LNCaP clone FGC (cell line): ENCODE results near the gene HUWE1.

Experiments
- DNase-seq: peaks from one replicate; pipeline ENCODE4 v3.0.0-alpha.2; 2011; ENCODE audit warnings: low read depth
- H3K4me3 ChIP-seq: 2 replicates; pipeline ENCODE4 v1.5.1; 2011; ENCODE audit warnings: mild to moderate bottlenecking, low read depth, low read length, control low read depth
- TF ChIP-seq, protein P1 (sequence below): IDR thresholded peaks from 2 replicates; pipeline ENCODE4 v1.5.1; 2012; ENCODE audit warnings: mild to moderate bottlenecking; ENCODE audit not compliant: control insufficient read depth, insufficient read depth; ENCODE audit errors: extremely low read depth

Gene HUWE1

DNA sequence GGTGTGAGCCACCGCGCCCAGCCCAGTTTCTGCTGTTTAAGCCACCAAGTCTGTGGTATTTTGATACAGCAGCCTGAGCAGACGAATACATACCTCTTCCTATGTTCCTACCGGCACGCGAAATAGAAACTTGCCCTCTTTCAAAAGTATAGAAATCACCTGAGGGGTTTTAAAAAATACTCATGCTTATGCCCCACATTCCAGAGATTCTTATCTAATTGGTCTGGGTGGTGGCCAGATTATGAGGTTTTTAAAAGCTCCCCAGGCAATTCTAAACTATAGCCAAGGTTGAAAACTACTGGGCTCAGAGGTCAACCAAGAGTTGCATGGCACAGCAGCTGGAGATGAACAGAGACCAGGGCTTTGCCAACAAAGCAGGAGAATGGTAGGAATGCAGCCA lies 24.9 kb upstream of the HUWE1 start:
- TF ChIP-seq, protein P1, sequence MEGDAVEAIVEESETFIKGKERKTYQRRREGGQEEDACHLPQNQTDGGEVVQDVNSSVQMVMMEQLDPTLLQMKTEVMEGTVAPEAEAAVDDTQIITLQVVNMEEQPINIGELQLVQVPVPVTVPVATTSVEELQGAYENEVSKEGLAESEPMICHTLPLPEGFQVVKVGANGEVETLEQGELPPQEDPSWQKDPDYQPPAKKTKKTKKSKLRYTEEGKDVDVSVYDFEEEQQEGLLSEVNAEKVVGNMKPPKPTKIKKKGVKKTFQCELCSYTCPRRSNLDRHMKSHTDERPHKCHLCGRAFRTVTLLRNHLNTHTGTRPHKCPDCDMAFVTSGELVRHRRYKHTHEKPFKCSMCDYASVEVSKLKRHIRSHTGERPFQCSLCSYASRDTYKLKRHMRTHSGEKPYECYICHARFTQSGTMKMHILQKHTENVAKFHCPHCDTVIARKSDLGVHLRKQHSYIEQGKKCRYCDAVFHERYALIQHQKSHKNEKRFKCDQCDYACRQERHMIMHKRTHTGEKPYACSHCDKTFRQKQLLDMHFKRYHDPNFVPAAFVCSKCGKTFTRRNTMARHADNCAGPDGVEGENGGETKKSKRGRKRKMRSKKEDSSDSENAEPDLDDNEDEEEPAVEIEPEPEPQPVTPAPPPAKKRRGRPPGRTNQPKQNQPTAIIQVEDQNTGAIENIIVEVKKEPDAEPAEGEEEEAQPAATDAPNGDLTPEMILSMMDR, result no peak
- H3K4me3 ChIP-seq, result no peak overlapping the region
- DNase-seq, result no peak

DNA sequence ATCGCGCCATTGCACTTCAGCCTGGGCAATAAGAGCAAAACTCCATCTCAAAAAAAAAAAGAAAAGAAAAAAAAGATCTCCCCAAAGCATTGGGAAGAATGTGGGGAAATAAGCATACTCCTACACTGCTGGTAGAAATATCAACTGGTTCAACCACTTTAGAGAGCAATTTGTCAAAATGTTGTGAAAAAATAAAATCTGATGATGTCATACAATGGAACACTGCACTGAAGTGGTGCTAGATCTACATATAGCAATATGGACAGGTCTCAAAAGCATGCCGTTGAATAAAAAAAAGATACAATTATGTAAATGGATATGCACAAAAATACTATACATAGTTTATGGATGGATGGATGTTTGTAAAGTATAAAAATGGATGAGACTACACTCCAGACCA lies 18.3 kb upstream of the HUWE1 start:
- no peak overlapping the region for H3K4me3 ChIP-seq
- no peak for DNase-seq

DNA sequence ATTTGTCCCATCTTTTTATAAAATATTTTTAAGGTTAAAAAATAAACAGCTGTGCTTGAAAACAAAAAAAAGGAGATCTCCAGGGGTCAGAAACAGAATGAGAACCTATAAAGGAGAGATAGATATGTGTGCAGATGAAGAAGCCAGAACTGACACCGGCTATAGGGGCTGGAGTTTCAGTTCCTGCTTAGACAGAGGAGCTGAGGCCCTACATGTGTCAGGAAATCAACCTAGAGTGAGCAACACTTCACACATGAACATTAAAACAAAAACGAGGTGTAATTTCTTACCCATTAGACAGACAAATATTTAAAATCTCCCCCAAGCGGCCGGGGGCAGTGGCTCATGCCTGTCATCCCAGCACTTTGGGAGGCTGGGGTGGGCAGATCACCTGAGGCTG lies 17.8 kb upstream of the HUWE1 start:
- DNase-seq, result no peak
- no peak overlapping the region for H3K4me3 ChIP-seq
- TF ChIP-seq, protein P1, result no peak

More for the DNA sequence above, 18.3 kb upstream of the HUWE1 start:
- TF ChIP-seq, protein P1, result no peak

DNA sequence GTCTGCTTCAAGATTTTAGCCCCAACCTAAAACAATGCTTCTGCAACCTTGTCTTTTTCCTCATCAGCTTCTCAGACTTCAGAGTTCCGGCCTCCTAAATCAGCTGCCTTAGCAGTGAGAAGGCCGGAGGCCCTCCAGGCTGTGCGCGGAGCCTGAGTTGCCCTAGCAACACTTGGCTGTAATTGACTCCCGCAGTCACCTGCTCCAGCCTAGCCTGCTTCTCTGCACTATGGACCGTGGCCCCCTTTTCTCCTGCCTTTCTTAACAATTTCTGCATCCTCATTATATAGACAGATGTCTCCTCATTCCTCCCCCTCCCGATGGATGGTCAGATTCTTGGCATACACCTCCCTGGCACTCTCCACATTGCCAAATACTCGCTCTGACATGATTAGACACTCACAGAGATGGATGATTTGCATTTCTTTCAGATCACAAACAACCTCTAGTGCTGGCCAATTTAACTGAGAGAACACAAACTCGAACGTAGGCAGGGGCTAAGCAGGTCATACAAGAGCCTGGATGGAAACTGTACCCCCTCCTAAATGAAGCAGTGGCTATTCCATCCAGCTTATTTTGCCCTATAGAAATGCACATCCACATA lies 9.5 kb upstream of the HUWE1 start:
- no peak for DNase-seq
- no peak overlapping the region for H3K4me3 ChIP-seq
- TF ChIP-seq, protein P1, result no peak

DNA sequence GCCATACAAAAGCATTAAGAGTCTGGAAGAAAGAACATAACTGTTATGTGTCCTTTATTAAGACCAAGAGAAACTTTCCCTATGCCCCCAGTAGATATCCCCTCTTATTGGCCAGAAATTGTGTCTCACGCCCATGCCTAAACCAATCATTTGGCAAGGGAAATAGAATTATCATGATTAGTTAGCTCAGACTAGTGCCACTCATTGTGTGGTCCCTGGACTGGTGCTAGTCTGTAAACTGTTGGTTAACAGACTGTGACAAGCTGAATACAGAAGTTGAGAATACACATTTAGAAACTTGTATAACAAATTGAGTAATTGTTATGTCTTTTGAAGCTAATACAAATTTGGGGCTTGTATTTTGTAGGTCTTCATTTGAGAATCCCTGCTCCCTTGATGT lies 8.1 kb upstream of the HUWE1 start:
- TF ChIP-seq, protein P1, result no peak
- DNase-seq, result no peak
- no peak overlapping the region for H3K4me3 ChIP-seq

DNA sequence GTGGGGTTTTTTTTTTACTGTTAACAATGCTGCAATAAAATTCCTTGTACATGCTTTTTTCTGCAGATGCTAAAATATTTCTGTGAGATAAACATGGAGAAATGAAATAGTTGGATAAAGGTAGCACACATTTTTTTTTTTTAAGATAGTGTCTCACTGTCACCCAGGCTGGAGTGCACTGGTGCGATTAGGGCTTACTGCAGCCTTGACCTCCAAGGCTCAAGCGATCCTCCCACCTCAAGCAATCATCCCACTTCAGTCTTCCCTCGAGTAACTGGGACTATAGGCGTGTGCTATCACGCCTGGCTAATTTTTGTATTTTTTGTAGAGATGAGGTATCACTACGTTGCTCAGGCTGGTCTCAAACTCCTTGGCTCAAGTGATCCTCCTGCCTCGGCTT lies 1.8 kb upstream of the HUWE1 start:
- DNase-seq, result no peak
- TF ChIP-seq, protein P1, result no peak
- H3K4me3 ChIP-seq, result no peak overlapping the region

DNA sequence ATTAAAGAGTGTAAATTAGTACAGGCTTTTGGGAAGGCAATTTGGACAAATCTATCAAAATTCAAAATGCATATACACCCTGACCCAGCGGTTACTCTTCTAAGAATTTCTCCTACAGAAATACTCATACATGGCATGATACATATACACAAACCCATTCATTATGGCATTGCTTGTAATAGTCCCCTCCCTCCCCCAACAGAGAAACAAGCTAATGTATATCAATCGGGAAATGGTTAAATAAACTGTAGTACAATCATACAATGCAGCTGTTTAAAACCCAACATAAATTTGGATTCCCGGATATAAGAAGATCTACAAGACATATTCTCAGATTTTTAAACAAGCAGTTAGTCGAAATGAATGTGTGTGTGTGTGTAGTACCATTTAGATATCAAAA lies 808 bp downstream of the HUWE1 start:
- H3K4me3 ChIP-seq, result peak overlapping the region; percentile 70
- no peak for DNase-seq
- TF ChIP-seq, protein P1, result no peak
